Activated CD4-positive, alpha-beta T cell treated with anti-CD3 and anti-CD28 coated beads for 36 hours (primary cell): ENCODE results near the gene UBE2D4. TPM values are rescaled to one million over a fixed set of nuclear protein-coding genes. Genes with fewer than 3 reads are reported as not detected.
"Not testable (repeated sequence)": the region's sequence is repeated elsewhere in the genome, so short reads cannot be mapped to it uniquely, and the experiment has no call there.

Experiments
- ATAC-seq: fragments of 200-7000 bp; cut with Tn5 transposase; one replicate; pipeline ENCODE4 v1.10.0; 2021; ENCODE audit warnings: mild to moderate bottlenecking, moderate library complexity
- CTCF ChIA-PET: fragments of 350-600 bp; sonication (Branson Sonifier 250); formaldehyde crosslinking; loops from one replicate; lab custom pipeline; 2021; ENCODE audit warnings: antibody characterized with exemption; lab: Charles Lee
- POLR2A ChIA-PET: fragments of 350-600 bp; sonication (Branson Sonifier 250); formaldehyde crosslinking; loops from one replicate; lab custom pipeline; 2021; ENCODE audit warnings: antibody characterized with exemption, inconsistent platforms; lab: Charles Lee
- DNase-seq: peaks from one replicate; pipeline ENCODE4 v3.0.0-alpha.2; 2020
- H3K27ac Mint-ChIP-seq: one replicate; pipeline ENCODE4 v1.8.0; 2021; ENCODE audit warnings: mixed read lengths
- H3K27me3 Mint-ChIP-seq: one replicate; pipeline ENCODE4 v1.8.0; 2021; ENCODE audit warnings: mixed read lengths
- H3K36me3 Mint-ChIP-seq: one replicate; pipeline ENCODE4 v1.8.0; 2021; ENCODE audit warnings: low read depth, mixed read lengths
- H3K4me1 Mint-ChIP-seq: one replicate; pipeline ENCODE4 v1.8.0; 2021; ENCODE audit warnings: mixed read lengths
- H3K4me3 Mint-ChIP-seq: one replicate; pipeline ENCODE4 v1.8.0; 2021; ENCODE audit warnings: mild to moderate bottlenecking, moderate library complexity, mixed read lengths
- H3K9me3 Mint-ChIP-seq: one replicate; pipeline ENCODE4 v1.8.0; 2021; ENCODE audit warnings: low read depth, mixed read lengths
- intact Hi-C, 2 experiments: fragments of 100-400 bp; cut with DNase I in 1 of 2; cut with micrococcal nuclease in 1 of 2; formaldehyde crosslinking; loops; one replicate each; pipeline versions ENCODE4 v1.14.2 to v1.15.1; 2022 to 2024; cut with DNase I, micrococcal nuclease
- total RNA-seq, 2 experiments: library from RNA; stranded (reverse); gene quantifications; one replicate each; pipeline ENCODE4 v1.2.3, GENCODE V29; 2021

UBE2D4 gene
- total RNA-seq, 2 experiments from 2014 or later = 10.1 to 10.7 TPM

GRCh38 chr7:43970698-43971097 is 44.5 kb downstream of the UBE2D4 start:
- H3K4me1 Mint-ChIP-seq, H3K4me3 Mint-ChIP-seq, H3K27ac Mint-ChIP-seq, CTCF ChIA-PET, DNase-seq, H3K36me3 Mint-ChIP-seq, POLR2A ChIA-PET, H3K9me3 Mint-ChIP-seq, intact Hi-C loops, H3K27me3 Mint-ChIP-seq: not testable (repeated sequence)
- ATAC-seq = peak; percentile 24

GRCh38 chr7:43974033-43974573 is 47.9 kb downstream of the UBE2D4 start:
- POLR2A ChIA-PET, intact Hi-C loops, H3K9me3 Mint-ChIP-seq, ATAC-seq, H3K27me3 Mint-ChIP-seq, CTCF ChIA-PET, DNase-seq, H3K4me3 Mint-ChIP-seq, H3K4me1 Mint-ChIP-seq, H3K36me3 Mint-ChIP-seq, H3K27ac Mint-ChIP-seq: not testable (repeated sequence)

GRCh38 chr7:43974725-43975482 is 48.7 kb downstream of the UBE2D4 start:
- H3K4me1 Mint-ChIP-seq, H3K36me3 Mint-ChIP-seq, H3K27me3 Mint-ChIP-seq, H3K27ac Mint-ChIP-seq, CTCF ChIA-PET, intact Hi-C loops, H3K9me3 Mint-ChIP-seq, DNase-seq, ATAC-seq, POLR2A ChIA-PET, H3K4me3 Mint-ChIP-seq: not testable (repeated sequence)

DNA sequence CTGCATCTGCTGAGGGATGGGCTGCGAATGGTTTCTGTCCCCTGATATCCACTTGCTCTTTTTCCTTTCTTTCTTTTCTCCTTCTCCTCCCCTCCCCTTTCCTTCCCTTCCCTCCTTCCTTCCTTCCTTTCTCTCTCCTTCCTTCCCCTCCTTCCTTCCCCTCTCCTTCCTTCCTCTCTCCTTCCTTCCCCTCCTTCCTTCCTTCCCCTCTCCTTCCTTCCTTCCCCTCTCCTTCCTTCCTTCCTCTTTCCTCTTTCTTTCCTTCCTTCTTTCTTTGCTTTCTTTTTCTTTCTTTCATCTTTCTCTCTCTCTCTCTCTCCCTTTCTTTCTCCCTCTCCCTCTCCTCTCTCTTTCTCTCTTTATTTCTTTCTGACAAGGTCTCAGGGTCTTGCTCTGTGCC is 51.3 kb downstream of the UBE2D4 start:
- Mint-ChIP-seq H3K36me3 (peaks cover 2% of the 10 kb centered on the region), H3K27me3 (no peaks in the 10 kb centered on the region), H3K27ac (no peak overlapping the region), H3K4me1 (no peaks in the 10 kb centered on the region), H3K9me3 (no peaks in the 10 kb centered on the region), H3K4me3 (no peak overlapping the region)
- no peak for ATAC-seq
- ChIA-PET CTCF (no interaction called here), POLR2A (no interaction called here)
- intact Hi-C loops = no loop called here
- no peak for DNase-seq

DNA sequence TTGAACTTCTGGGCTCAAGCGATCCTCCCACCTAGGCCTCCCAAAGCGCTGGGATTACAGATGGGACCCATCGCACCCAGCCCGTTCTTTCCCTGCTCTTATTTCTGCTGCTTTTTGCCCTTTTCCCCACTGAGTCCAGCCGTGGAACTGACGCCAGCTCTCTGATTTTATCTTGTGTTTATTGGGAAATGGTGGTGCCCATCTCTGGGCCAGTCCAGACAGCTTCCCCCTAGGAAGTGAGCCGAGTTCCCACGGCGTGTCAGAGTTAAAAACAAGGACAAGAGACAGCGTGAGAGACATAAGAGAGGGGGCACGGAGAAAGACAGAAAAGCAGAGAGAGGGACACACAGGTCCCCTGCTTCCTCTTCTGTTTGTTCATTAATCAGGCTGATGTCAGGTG is 51.9 kb downstream of the UBE2D4 start:
- not testable (repeated sequence) for H3K27ac Mint-ChIP-seq, ATAC-seq

DNA sequence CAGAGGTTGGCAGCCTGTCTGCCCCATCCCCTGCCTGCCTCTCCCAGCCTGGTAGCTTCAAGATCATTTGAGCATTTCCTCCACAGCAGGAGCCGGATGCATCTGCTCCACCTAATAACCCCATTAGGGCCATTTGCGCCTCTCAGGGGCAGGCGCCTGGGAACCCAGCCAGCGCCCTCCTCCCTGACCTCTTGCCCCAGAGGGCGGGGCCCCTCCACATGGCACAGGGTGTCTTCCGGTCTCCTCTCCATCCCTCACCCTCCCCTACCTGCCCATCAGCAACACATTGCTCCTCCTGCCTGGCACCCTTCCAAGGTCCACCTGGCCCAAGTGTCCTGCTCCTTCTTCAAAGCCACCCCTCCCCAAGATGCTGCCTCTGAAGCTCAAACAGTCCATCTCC is 56.6 kb downstream of the UBE2D4 start:
- ATAC-seq, CTCF ChIA-PET, POLR2A ChIA-PET, intact Hi-C loops, H3K27ac Mint-ChIP-seq, H3K36me3 Mint-ChIP-seq, H3K27me3 Mint-ChIP-seq, DNase-seq, H3K4me1 Mint-ChIP-seq, H3K4me3 Mint-ChIP-seq, H3K9me3 Mint-ChIP-seq: not testable (repeated sequence)

More for the DNA sequence above, 51.9 kb downstream of the UBE2D4 start:
- H3K9me3 Mint-ChIP-seq, H3K4me3 Mint-ChIP-seq, CTCF ChIA-PET, intact Hi-C loops, H3K36me3 Mint-ChIP-seq, POLR2A ChIA-PET, H3K4me1 Mint-ChIP-seq, DNase-seq, H3K27me3 Mint-ChIP-seq: not testable (repeated sequence)

DNA sequence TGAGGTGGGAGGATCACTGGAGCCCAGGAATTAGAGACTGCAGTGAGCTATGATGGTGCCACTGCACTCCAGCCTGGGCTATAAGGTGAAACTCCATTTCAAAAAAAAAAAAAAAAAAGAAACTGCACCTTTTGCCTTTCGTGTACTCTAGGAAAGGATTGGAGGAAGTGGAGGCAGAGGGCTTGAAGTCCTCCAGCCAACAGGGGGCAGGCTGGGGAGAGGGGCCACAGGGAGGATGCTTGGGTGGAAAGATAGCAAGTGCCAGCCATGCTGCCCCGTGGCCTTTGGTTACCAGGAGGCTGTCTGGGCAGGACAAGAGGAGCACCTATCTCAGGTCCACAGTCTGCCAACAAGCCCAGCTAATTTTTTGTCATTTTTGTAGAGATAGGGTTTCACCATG is 57.5 kb downstream of the UBE2D4 start:
- intact Hi-C loops, H3K27ac Mint-ChIP-seq, CTCF ChIA-PET, H3K4me3 Mint-ChIP-seq, H3K9me3 Mint-ChIP-seq, H3K4me1 Mint-ChIP-seq, H3K36me3 Mint-ChIP-seq, POLR2A ChIA-PET, H3K27me3 Mint-ChIP-seq, DNase-seq, ATAC-seq: not testable (repeated sequence)

DNA sequence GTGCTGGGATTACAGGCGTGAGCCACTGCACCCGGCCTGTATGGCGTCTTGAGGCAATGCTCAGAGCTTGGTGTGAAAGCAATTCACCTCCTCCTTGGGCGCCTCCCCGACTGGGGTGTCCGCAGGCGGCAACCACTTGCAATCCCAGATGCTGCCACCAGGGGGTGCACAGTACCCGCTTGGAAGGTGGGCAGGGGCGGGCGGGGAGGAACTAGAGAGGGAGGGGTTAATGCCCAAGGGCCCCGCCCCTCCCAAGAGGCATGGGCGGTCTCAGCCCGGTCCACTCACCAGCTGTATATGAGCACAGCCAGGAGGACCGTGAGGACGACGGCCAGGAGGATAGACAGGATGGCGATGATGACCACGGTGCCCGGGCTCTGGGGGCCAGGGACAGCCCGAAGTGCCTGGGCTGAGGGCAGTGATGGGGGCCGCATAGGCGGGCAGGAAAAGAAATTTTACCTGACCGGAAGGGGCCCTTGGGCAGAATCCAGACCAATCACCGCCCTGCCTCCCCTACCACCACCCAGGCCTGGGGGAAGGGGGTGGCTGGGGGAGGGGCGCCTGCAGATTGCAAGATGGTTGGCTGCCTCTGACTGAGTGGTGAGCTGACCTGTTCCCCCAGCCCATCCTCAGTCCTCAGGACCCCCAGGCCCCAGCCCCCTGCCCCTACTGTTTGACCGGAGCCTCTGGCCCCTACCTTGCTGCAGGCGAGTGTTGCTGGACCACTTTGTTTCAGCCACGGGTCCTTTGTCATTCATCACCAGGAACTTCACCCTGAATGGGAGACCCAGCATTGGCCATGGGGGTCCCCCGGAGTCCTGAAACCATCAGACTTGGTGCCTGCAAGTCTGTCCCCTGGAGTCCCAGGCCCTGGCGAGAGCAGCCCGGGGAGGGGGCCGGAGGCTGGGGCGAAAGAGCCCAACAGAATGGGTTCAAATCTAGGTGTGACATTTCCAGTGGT is 59.9 kb downstream of the UBE2D4 start:
- DNase-seq = peak; percentile 97
- H3K36me3 Mint-ChIP-seq, H3K27ac Mint-ChIP-seq, H3K27me3 Mint-ChIP-seq, CTCF ChIA-PET, POLR2A ChIA-PET, H3K9me3 Mint-ChIP-seq, H3K4me1 Mint-ChIP-seq, intact Hi-C loops, H3K4me3 Mint-ChIP-seq: not testable (repeated sequence)
- ATAC-seq = peak; percentile 97

DNA sequence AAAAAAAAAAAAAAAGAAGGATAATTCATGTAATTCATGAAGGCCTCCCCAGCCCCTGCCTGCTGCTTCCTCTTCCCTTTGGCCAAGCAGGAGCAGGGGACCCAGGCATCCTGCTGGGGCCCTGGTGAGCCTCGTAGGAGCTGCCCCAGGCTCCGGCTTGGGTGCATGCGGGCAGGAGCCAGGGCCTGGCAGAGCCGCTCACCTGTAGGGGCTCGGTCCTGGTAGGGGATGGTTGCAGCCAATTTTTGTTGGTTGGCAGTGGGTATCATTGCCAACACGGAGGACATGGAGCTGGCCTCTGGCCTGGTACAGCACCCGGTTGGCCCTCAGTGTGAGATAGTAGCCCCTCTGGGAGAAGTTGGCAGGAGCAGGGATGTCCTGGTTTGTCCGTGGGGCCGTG is 61.2 kb downstream of the UBE2D4 start:
- ATAC-seq, H3K4me1 Mint-ChIP-seq, H3K4me3 Mint-ChIP-seq, DNase-seq, POLR2A ChIA-PET, H3K27me3 Mint-ChIP-seq, H3K9me3 Mint-ChIP-seq, H3K36me3 Mint-ChIP-seq, H3K27ac Mint-ChIP-seq, intact Hi-C loops: not testable (repeated sequence)
- CTCF ChIA-PET = interaction anchor here (0.6 kb wide), 1 partner anchor 79 kb away, joined by 3 read pairs; no protein-coding TSS in a partner anchor

DNA sequence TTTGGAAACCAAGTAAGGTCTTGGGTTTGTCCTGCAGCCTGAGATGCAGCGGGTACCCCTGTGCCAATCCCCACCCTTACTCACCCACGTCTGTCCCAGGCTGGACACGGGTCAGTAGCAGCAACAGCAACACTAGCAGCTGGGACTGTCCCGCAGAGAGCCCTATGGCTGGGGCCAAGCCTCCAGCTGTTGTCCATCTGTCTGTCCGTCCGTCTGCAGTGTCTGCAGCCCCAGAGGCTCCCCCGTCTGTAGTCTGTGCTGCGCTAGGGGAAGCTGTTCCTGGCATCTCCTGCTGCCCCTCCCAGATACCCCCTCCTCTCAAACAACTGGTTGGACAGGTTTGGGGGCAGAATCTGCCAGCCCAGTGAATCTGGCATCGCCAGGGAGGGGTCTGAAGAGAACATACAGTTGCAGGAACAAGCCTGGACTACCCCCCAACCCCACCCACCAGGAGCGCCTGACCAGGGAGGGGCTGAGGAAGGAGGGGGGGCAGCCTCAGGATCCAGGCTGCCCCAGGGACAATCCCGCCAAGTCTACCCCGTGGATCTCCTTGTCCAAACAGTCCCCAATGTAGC is 63.9 kb downstream of the UBE2D4 start:
- DNase-seq, H3K36me3 Mint-ChIP-seq, POLR2A ChIA-PET, CTCF ChIA-PET, H3K4me1 Mint-ChIP-seq, H3K9me3 Mint-ChIP-seq, H3K4me3 Mint-ChIP-seq, H3K27ac Mint-ChIP-seq, H3K27me3 Mint-ChIP-seq, intact Hi-C loops, ATAC-seq: not testable (repeated sequence)

DNA sequence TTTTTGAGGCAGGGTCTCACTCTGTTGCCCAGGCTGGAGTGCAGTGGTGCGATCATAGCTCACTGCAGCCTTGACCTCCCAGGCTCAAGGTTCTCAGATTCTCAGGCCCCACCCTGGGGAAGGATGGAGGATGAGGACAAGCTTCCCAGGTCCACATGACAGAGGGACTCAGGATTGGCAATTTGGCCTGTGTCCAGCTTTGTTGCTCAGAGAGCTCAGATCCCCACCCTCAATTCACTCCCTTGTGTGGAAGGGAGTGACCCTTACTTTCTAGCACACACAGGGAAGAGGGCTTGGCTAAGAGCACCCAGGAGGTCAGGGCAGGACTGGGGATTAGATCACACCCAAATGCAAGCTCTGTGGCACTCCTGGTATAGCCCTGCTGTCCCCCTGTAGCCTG is 64.6 kb downstream of the UBE2D4 start:
- H3K4me3 Mint-ChIP-seq, H3K27ac Mint-ChIP-seq, DNase-seq, intact Hi-C loops, H3K9me3 Mint-ChIP-seq, POLR2A ChIA-PET, H3K4me1 Mint-ChIP-seq, H3K36me3 Mint-ChIP-seq, CTCF ChIA-PET, H3K27me3 Mint-ChIP-seq, ATAC-seq: not testable (repeated sequence)
